HG03439 (cell line): ENCODE data around the gene MIPEP.
"Not testable (repeated sequence)": the region's sequence is repeated elsewhere in the genome, so short reads cannot be mapped to it uniquely, and the experiment has no call there.

Experiments
- ATAC-seq: cut with Tn5 transposase; IDR thresholded peaks from one replicate; pipeline ENCODE4 v1.9.1; 2021; ENCODE audit warnings: mild to moderate bottlenecking, moderate library complexity; ENCODE audit not compliant: unreplicated experiment

Gene MIPEP

DNA sequence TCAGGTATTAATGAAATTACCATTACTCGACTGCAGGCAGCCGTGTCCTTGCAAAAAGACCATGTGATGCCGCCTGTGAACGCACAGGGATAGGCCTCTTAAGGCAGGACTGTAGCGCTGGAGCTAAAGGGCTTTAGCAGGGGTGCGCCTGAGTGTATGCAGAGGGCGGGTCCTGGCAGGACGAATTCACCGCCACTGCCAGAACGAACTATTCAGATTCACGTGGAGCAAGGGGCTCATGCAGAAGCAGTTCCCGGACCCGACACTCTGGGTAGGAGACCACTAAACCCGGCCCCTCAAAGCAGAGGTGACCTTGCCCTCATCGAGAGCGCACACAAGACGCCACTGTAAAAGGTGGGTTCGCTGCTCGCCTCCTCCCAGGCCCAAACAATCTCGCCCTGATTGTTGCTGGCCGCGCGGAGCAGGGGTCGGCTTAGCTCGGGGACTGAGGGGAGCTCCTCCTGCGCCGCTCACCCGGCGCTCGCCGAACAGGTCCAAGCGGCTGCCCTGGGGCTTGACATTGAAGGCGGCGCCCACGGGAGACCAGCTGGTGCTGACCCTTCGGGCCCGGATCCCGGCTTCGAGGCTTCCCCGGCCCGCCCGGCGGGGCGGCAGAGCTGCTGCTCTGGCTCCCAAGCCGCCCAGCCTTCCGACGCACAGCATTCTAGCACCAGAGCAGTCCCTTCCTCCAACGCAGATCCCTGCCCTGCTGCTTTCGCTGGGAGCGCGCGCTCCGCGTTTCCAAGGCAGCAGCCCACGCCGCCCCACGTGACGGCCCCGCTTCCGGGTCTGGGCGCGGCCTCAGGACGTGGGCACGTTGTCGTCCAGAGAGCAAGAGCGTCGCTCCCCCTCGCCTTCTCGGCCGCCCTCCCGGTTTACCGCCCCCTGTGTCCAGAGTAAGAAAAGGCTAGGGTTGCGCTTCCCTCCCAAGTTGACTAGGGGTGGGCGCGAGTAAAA, at the start of gene MIPEP:
Gene MIPEP, minus strand, starts transcription at position 743 of the 957 bp plus-strand sequence. Its CDS starts 80 bp downstream, at position 663.
- ATAC-seq: peak; percentile 93

DNA sequence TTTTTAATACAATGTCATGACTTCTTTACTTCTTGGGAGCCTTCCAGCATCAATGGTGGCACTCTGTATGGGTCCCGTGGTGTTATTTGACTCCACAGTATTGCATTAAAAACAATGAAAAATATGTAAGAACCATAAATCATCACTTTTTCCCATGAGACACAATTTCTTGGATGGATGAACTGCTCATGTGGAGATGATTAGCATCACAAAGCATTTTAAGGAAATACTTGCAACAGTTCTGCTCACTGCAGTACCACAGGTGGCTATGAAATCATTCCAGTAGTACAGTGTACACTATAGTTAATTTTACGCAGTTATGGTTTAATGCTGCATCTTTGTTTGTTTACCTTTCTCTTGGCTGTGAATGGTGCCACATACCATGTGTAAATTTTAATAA, 45.3 kb upstream of the MIPEP start:
- ATAC-seq: no peak

DNA sequence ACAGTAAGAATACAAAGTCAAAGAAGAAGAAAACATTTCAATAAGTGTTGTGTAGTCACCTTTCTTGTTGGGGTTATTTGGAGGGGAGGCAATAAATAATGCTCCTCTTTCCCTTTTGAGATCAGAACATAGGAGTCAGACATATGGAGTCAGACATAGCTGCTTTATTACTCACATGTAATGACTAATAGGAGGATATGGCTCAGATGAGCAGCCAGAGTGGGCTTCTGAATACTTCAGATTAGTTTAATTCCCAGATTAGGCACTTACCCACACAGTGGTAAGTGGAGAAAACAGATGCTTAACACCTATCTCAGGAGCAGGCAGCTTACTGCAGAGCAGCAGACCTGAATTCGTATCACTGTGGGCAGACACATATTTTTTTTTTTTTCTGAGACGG, 39.8 kb upstream of the MIPEP start:
- ATAC-seq: no peak

DNA sequence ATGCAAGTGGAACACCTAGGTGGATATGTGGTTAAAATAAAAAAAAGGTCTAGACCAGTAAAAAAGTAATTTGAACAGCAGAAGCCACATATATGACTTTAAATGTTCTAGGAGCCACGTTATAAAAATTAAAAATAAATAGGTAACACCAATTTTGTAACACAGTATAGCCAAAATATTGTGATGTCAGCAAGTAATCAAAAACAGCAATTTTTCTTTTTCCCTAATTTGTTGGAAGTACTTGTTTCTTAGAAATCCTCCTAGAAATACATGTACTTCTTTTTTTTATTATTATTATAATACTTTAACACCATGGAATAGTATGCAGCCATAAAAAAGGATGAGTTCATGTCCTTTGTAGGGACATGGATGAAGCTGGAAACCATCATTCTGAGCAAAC, 33.8 kb upstream of the MIPEP start:
- ATAC-seq: no peak

DNA sequence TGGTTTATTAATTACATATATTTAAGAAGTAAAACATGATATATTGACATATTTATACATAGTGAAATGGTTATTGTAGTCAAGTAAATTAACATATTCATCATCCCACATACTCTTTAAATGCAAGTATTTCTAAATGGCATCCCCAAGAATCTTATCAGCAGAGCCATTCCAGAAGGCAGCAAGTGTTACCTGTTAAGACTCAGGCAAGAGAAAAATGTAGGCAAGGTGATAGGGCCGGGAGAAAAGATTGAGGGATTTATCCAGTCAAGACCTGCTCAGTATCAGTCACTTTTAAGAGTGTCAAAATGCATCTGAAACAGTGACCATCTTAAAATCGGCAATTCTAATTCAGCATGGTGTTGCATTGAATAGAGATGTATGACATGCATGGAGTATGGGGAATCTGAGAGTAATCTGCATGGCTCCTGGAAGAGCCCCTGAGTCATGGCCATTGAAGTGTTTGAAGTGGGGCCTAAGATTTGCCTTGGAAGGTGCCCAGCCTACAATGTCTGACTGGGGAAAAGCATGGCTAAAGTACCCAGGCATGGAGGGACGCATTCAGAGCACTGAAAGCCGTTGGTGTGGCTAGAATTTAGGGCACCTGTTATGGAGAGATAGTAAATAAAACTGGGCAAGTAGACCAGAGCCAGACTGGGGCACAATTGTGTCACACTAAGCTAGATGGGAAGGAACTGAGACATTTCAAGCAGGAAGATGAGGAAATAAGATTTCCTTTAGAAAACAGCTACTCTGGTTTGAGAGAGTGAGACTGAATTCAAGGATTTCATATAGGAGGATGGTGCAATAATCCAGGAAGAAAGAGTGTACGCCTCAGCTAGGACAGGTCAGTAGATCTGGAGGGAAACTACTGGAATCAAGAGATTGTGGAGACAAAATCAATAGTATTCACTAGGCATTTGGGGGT, 33.1 kb upstream of the MIPEP start:
- no peak for ATAC-seq

DNA sequence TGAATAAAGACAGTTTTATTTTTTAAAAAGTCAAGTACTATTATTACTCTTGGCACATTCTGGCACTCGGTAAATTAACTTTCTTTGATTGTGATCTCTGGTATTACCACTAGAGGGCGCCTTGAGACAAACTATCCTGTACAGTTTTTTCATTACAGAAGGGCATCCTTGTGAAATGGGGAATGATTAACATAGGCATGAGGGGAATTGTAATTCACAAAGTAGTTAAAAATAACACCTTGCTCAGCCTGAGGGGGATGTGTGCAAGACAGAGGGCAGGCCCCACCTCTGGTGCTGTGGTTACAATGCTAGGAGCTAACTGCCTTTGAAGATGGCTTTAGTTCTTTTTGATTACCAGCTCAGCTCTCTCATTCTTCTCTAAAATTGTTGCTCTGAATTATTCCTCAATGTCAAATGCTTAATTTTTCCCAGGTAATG, 32.3 kb upstream of the MIPEP start:
- no peak for ATAC-seq

DNA sequence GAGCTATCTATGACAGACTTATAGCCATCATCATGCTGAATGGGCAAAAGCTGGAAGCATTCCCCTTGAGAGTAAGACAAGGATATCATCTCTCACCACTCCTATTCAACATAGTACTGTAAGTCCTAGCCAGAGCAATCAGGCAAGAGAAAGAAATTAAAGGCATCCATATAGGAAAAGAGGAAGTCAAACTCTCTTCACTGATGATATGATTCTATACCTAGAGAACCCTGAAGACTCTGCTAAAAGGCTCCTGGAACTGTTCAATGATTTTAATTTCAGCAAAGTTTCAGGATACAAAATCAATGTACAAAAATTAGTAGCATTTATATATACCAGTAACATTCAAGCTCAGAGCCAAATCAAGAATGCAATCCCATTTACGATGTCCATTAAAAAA, 29.8 kb upstream of the MIPEP start:
- no peak for ATAC-seq

DNA sequence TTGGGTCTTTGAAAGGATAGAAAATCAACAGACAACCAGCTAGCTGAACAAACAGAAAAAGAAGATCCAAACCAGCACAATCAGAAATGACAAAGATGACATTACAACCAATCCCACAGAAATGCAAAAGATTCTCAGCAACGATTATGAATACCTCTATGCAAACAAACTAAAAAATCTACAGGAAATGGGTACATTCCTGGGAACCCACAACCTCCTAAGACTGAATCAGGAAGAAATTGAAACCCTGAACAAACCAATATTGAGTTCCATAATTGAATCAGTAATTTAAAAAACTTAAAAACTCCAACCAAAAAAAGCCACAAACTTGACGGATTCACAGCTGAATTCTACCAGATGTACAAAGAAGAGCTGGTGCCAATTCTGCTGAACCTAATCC, 29.0 kb upstream of the MIPEP start:
- ATAC-seq: no peak

DNA sequence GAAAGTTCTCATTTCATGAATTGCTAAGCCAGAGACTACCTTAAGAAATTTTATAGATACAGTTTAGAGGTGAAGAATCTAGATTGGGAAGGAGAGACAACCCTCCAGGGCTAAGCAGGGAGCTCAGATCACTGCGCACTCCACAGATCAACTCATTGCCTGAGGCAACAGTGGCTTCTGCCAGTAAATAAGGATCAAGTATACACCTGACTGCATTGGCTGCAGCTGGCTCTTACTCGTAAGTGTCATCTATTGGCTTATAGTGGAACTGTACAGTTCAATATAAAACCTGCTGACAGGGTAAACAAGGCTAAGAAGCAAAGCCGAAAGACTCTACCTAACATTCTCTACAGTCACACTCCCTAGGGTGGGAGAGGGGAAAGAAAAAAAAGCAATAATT, 26.1 kb upstream of the MIPEP start:
- no peak for ATAC-seq

DNA sequence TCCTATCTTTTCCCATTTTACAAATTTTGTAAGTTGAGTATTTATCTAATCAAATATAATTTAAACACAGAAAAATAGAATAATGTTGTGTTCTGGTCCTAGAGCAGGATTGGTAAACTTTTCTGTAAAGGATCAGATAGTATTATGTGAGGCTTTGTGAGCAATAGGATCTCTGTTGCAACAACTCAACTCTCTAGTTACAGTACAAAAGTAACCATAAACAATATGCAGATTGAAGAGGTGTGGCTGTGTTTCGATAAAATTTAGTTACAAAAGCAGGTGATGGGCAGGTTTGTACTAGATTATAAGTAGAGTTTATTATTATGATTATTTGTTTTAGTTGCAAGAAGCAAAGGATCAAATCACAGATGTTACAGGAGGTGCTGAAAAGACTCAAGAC, 23.3 kb upstream of the MIPEP start:
- no peak for ATAC-seq

DNA sequence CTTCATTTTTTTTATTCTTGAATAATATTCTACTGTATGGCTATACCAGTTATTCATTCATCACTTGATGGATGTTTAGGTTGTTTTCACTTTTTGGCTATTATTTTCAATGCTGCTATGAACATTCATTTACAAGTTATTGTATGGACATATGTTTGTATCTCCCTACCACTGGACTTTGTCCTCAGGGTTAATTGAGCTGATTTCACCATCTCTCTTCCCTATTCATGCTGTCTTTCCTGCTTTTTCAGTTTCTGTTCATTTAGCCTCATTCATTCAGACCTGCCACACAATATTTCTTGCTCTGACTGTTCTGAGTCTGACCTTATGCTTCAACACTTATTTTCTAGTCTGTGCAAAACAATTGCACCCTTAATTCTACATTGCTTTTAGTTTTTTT, 20.4 kb upstream of the MIPEP start:
- no peak for ATAC-seq

DNA sequence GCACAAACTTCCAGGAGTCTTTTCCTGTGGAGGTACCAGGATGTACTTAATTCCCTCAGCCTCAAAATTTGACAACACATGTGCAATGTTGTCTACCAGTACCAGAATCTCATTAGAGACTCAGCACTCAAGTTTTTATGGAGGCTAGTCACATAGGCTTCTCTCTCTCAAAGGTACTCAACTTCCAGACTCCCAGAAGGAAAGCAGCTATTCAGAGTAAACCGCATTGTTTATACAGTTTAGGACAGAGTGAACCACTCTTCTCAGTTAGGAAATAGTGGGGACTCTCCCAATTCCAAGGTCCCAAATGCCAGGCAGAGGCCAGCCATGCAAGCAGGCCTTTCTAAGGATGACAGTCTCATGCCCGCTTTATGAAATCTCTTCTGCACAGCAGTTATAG, 16.6 kb upstream of the MIPEP start:
- no peak for ATAC-seq

DNA sequence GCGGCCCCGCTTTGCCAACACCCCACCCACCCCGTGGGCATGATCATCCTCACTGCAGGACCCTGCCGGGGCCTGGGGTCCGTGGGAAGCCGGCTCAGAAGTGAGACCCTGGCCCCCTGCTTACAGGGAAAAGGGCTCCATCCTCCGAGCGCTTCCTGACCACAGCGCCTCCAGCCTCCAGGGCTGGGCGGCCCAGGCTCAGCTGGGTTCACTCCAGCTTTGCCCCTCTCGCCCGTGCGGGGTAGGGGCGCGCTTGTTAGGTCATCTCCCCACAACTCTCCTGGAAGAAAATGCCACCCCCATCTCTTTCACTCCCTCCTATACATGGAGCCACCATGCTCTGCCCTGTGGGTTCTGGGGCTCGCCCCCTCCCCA, 14.7 kb upstream of the MIPEP start:
- ATAC-seq: no peak

DNA sequence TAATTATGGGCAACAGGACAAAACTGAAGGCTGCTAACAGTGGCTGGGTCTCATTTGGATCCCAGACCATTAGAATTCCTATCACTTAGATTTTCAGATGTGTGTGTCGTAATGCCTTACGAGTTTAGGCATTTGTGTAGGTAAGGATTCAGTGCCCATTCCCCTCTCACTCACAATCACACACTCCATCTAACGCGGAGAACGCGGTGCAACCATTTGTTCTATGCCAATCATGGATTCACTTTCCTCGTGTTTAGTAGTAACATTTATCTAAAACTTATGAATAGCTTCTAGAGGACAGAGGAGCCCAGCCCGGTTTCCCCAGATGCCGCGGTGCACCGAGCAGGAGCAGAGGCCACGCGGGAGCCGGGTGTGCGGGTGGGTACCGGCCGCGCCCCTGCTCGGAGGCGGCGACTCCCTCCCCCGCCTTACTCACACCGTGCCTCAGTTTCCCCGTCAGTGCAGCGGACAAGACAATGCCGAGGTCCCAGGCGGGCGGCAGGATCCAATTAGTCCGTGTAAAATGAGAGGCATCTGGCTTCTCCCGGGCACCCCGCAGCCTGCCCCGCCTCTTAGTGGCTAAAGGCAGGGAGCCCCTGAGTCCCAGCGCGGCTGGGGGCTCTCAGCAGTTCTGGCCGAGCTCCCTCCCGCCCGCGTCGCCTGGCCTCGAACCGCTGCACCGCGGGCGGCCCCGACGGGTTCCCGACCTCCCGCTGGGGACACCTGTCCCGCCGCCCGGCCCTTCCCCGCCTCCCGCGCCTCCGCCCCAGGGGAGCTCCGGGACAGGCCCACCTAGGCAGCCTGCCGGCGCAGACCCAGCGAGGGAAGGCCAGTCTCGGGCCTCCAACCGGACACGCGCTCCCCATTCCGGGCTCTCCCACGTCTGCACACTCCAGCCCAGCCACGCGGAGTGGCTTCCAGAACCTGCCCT, 14.0 kb upstream of the MIPEP start:
- no peak for ATAC-seq

DNA sequence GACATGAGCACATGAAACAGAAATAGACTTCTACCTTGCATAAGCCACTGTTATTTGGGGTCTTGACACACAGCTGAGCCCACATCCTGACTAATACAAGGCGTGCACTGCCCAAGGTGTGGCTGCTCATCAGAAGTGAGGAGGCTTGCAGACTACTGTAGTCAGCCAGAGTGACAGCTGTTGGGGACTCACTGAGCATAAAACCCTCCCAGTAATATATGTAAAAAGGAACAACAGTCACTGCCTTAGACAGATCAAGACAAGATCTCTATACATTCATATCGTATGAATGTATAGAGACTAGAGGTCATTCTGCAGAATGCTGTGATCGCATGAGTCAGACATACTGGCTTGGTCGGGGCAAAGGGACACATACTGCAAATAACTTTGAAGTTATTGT, 12.2 kb upstream of the MIPEP start:
- ATAC-seq: no peak

DNA sequence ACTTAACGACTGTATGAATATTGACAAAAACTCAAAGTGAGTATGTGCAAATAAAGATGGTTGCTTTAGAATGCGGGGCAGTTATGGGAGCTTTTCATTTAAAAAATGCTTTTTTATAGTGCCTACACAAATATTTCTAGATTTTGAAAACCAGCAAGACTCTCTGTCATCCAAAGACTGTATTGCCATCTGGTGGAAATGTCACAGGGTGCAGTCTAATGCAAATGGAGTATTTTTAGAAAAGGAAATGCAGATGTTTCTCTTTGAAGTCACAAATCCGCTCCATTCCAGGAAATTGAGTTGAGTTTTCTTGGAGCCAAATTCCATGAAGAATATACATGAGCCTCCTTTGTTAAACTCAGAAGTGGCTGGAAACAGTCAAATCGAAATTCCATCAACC, 10.4 kb upstream of the MIPEP start:
- no peak for ATAC-seq

DNA sequence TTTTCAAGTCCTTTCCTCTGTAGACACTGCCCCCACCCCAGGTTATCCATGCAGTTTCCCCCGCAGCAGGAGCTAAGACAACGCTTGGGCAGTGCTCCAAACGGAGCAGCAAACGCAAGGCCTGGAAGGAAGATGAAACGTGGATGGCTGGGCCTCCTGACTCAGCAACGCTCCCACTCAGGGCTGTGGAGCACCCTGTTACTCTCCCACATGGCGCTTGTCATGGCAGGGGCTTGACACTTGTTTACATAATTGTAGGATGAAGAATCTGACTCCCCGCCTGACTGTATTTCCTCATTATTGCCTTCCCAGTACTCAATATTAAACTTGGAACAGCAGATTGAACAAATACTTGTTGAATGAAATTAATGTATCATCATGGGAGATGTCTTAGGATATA, 8.9 kb upstream of the MIPEP start:
- ATAC-seq: no peak

DNA sequence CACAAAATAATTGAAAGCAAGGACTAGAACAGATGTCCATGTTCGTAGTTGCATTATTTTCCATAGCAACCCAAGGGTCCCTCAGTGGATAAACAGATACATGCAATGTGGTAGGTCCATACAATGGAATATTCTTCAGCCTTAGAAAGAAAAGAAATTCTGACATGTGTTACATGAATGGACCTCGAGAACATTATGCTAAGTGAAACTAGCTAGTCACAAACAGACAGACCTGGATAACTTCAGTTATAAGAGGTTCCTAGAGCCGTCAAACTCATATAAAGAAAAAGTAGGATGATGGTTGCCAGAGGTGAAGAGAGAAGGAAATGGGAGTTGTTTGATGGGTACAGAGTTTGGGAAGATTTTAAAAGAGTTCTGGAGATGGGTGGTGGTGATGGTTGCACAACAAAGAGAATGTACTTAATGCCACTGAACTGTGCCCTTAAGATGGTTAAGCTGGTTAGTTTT, 8.3 kb upstream of the MIPEP start, which contains the start of gene C1QTNF9B:
Gene C1QTNF9B, minus strand, starts transcription at position 51 of the 468 bp plus-strand sequence.
- not testable (repeated sequence) for ATAC-seq

DNA sequence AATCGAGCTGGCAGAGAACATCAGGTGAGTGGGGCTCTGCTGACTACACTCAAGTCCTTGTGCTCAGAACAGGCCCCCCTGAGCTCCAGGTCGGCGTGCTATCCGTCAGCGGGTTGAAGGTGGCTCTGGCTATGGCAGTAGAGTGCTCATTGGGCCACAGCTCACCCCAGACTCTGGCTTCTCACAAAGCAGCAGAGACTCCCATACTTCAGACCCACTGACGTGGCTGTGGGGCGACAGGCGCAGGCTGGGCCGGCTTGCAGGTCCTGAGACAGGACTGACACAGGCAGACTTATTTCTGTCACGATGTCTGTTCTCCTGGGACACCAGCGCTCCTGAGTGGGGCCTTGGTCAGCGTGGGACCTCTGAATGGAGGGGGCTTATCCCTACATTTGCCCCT, 5.5 kb upstream of the MIPEP start:
- not testable (repeated sequence) for ATAC-seq

DNA sequence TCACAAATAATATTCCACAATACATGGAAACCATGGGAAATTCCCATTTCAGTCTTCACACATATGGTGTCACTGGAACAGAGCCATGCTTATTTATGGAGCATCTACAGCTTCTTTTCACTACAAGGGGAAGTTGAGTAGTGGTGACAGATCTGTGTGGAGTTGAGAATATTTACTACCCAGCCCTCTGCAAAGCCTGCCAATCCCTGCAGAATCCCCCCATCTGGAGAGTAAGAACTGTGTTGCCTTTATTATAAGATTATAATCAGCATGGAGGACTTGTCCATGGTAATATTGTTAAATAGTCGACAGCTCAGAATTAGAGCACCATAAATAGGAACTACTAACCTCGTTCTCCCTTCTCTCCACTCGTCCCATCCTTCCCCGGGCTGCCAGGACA, 4.6 kb upstream of the MIPEP start:
- ATAC-seq: not testable (repeated sequence)
